HepG2 (cell line): ENCODE results near the gene UBAC1. TPM values are rescaled to one million over a fixed set of nuclear protein-coding genes. Genes with fewer than 3 reads are reported as not detected.

ENCODE experiments used
- AGO1 ChIP-seq: fragments of 200-400 bp; formaldehyde crosslinking; IDR thresholded peaks from 2 replicates; pipeline ENCODE4 v1.6.1; 2017; ENCODE audit warnings: mild to moderate bottlenecking, low read depth, low read length, moderate library complexity; ENCODE audit not compliant: poor library complexity, severe bottlenecking
- FIP1L1 ChIP-seq: fragments of 200-400 bp; formaldehyde crosslinking; IDR thresholded peaks from 2 replicates; pipeline ENCODE4 v1.6.1; 2018; ENCODE audit warnings: low read depth, mild to moderate bottlenecking, low read length, moderate library complexity, borderline replicate concordance; ENCODE audit not compliant: insufficient read depth
- FOXP1 ChIP-seq, 2 experiments: fragments of 450-650 bp in 1 of 2; IDR thresholded peaks; 2 replicates each; pipeline ENCODE4 v1.6.1; 2017 to 2018; ENCODE audit warnings: antibody characterized with exemption in 1 of 2
- KDM2A ChIP-seq: sonication (generic); formaldehyde crosslinking; IDR thresholded peaks from 2 replicates; pipeline ENCODE4 v1.4.0; 2020; ENCODE audit warnings: low read depth, missing genetic modification reagents, borderline replicate concordance
- SMYD3 ChIP-seq: sonication (generic); formaldehyde crosslinking; IDR thresholded peaks from 2 replicates; pipeline ENCODE4 v1.8.1; 2023; ENCODE audit warnings: mild to moderate bottlenecking, missing genetic modification reagents
- SRSF1 ChIP-seq: fragments of 200-400 bp; formaldehyde crosslinking; optimal IDR thresholded peaks from 2 replicates; pipeline ENCODE3; 2017; ENCODE audit warnings: mild to moderate bottlenecking, low read depth, low read length, moderate library complexity
- ZEB1 ChIP-seq: IDR thresholded peaks from 2 replicates; pipeline ENCODE4 v1.6.1; 2012; ENCODE audit warnings: mild to moderate bottlenecking, low read depth, inconsistent platforms; ENCODE audit not compliant: insufficient replicate concordance
- ZMYM4 ChIP-seq: sonication (generic); formaldehyde crosslinking; IDR thresholded peaks from 2 replicates; pipeline ENCODE4 v1.8.1; 2023; ENCODE audit warnings: mild to moderate bottlenecking, missing genetic modification reagents
- ZNF143 ChIP-seq: sonication (generic); formaldehyde crosslinking; IDR thresholded peaks from 2 replicates; pipeline ENCODE4 v1.4.0; 2020; ENCODE audit warnings: missing genetic modification reagents
- ZNF337 ChIP-seq: sonication (generic); formaldehyde crosslinking; IDR thresholded peaks from 2 replicates; pipeline ENCODE4 v1.5.1; 2020; ENCODE audit warnings: missing genetic modification reagents, low read depth, mild to moderate bottlenecking, borderline replicate concordance
- ZNF546 ChIP-seq: sonication (generic); formaldehyde crosslinking; conservative IDR thresholded peaks from 2 replicates; pipeline ENCODE4 v1.8.1; 2023; ENCODE audit warnings: mild to moderate bottlenecking, missing genetic modification reagents
- ZNF607 ChIP-seq: sonication (generic); formaldehyde crosslinking; IDR thresholded peaks from 2 replicates; pipeline ENCODE4 v1.5.1; 2020; ENCODE audit warnings: missing genetic modification reagents, mild to moderate bottlenecking, borderline replicate concordance
- ZNF678 ChIP-seq: sonication (generic); formaldehyde crosslinking; IDR thresholded peaks from 2 replicates; pipeline ENCODE4 v1.4.0; 2020; ENCODE audit warnings: mild to moderate bottlenecking, missing genetic modification reagents
- ZNF776 ChIP-seq: sonication (generic); formaldehyde crosslinking; IDR thresholded peaks from 2 replicates; pipeline ENCODE4 v1.4.0; 2020; ENCODE audit warnings: mild to moderate bottlenecking, missing genetic modification reagents
- ZNF780A ChIP-seq: sonication (generic); formaldehyde crosslinking; IDR thresholded peaks from 2 replicates; pipeline ENCODE4 v1.8.0; 2022; ENCODE audit warnings: mild to moderate bottlenecking, missing genetic modification reagents, moderate library complexity
- polyA plus RNA-seq, 8 experiments: library from polyadenylated mRNA; depleted of rRNA in 3 of 8; stranded (reverse) in 7 of 8; unstranded in 1 of 8; fragments of >200 nt; fragmentation: Illumina TruSeq in 4 of 8; extraction: Trizol in 4 of 8; gene quantifications; 2 replicates each; pipeline versions ENCODE4 v1.2.1 to v1.2.3, GENCODE V29; 2011 to 2016; ENCODE audit warnings: low read depth in 4 of 8, missing spikeins in 1 of 8, mixed read lengths in 1 of 8; ENCODE audit not compliant: insufficient read depth in 1 of 8
- total RNA-seq, 5 experiments: library from RNA; depleted of rRNA; stranded (reverse); fragments of >200 nt; fragmentation: Illumina TruSeq; extraction: Trizol; gene quantifications; 2 replicates each; pipeline ENCODE4 v1.2.3, GENCODE V29; 2016; ENCODE audit warnings: low read depth in 1 of 5
- TF ChIP-seq, protein P1 (sequence below): sonication (generic); formaldehyde crosslinking; conservative IDR thresholded peaks from 2 replicates; pipeline ENCODE4 v1.8.0; 2022; ENCODE audit warnings: low read depth, missing genetic modification reagents
- TF ChIP-seq, protein P2 (sequence below): fragments of 450-650 bp; IDR thresholded peaks from 2 replicates; pipeline ENCODE4 v1.6.1; 2016
- TF ChIP-seq, protein P3 (sequence below): sonication (generic); formaldehyde crosslinking; IDR thresholded peaks from 2 replicates; pipeline ENCODE4 v1.9.0; 2021; ENCODE audit warnings: missing genetic modification reagents, borderline replicate concordance
- TF ChIP-seq, protein P4 (sequence below): sonication (generic); formaldehyde crosslinking; IDR thresholded peaks from 2 replicates; pipeline ENCODE4; 2020; ENCODE audit warnings: missing genetic modification reagents, mild to moderate bottlenecking, borderline replicate concordance

Gene UBAC1
- total and polyA plus RNA-seq, 2 of the 13 experiments (the other 11 are each of a cell fraction or from before 2014, with no cell fraction given): 32.2 to 34.1 TPM

DNA sequence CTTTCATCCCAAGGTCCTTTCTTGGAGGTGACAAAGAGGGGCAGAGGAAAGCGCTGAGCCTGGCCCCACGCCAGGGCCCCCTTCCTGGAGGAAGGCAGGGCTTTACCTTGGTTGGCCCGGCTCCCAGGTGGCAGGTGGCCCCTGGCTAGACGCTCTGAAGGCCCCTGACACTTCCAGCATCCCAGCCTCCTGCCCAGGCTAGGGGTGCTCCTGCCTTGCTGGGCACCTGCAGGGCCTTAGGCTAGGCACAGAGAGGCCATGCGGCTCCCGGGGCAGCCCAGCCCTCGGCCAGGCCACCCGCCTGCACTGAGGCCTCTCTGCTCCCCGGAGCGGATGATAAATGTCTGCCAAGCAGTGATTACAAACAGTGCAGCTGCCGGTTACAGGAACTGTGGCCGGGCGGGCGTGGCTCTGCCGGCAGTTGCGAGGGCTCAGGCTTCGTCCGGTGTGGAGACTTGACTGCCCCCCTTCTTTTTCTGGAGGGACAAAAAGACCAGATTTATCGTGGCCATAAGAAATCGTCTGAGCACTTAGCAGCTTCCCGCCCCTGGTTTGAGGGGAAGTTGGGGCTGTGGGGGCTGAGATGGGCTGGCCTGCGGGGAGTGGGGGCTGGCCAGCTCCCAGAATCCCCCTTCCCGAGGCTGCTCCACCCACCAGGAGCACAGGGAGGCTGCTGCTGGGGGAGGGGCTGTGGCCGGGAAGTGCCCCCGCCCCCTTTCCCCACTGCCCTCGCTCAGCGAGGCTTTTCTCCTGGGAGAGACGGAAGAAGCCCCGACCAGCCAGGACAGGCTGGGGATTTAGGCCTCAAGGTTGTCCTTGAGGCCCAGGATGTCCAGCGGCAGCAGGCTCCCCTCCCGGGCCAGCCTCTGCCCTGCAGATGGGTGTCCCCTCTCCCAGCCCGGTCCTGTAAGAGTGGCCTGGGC lies 31.6 kb upstream of the UBAC1 start (continued):
- TF ChIP-seq ZEB1 (no peak), FIP1L1 (no peak), ZNF678 (CRISPR knock-in tag) (no peak), ZNF143 (CRISPR knock-in tag) (no peak; the same call in 1 of the 2 replicates), ZNF546 (no peak), ZNF607 (CRISPR knock-in tag) (peak; percentile 75; the same call in 1 of the 2 replicates), ZNF780A (CRISPR knock-in tag) (no peak; the same call in 1 of the 2 replicates), FOXP1 (IDR thresholded peaks at IDR 0.05) (no peak), FOXP1 (CRISPR knock-in tag; IDR thresholded peaks at IDR 0.05) (peak; percentile 11; the same call in 1 of the 2 replicates), SRSF1 (peak; percentile 75), AGO1 (no peak), SMYD3 (no peak), ZMYM4 (CRISPR knock-in tag) (peak; percentile 59), ZNF776 (CRISPR knock-in tag) (no peak), ZNF337 (CRISPR knock-in tag) (no peak), KDM2A (CRISPR knock-in tag) (peak; percentile 65)
- TF ChIP-seq, protein P1, sequence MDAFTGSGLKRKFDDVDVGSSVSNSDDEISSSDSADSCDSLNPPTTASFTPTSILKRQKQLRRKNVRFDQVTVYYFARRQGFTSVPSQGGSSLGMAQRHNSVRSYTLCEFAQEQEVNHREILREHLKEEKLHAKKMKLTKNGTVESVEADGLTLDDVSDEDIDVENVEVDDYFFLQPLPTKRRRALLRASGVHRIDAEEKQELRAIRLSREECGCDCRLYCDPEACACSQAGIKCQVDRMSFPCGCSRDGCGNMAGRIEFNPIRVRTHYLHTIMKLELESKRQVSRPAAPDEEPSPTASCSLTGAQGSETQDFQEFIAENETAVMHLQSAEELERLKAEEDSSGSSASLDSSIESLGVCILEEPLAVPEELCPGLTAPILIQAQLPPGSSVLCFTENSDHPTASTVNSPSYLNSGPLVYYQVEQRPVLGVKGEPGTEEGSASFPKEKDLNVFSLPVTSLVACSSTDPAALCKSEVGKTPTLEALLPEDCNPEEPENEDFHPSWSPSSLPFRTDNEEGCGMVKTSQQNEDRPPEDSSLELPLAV: no peak
- TF ChIP-seq, protein P2, sequence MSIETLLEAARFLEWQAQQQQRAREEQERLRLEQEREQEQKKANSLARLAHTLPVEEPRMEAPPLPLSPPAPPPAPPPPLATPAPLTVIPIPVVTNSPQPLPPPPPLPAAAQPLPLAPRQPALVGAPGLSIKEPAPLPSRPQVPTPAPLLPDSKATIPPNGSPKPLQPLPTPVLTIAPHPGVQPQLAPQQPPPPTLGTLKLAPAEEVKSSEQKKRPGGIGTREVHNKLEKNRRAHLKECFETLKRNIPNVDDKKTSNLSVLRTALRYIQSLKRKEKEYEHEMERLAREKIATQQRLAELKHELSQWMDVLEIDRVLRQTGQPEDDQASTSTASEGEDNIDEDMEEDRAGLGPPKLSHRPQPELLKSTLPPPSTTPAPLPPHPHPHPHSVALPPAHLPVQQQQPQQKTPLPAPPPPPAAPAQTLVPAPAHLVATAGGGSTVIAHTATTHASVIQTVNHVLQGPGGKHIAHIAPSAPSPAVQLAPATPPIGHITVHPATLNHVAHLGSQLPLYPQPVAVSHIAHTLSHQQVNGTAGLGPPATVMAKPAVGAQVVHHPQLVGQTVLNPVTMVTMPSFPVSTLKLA: no peak
- TF ChIP-seq, protein P3, sequence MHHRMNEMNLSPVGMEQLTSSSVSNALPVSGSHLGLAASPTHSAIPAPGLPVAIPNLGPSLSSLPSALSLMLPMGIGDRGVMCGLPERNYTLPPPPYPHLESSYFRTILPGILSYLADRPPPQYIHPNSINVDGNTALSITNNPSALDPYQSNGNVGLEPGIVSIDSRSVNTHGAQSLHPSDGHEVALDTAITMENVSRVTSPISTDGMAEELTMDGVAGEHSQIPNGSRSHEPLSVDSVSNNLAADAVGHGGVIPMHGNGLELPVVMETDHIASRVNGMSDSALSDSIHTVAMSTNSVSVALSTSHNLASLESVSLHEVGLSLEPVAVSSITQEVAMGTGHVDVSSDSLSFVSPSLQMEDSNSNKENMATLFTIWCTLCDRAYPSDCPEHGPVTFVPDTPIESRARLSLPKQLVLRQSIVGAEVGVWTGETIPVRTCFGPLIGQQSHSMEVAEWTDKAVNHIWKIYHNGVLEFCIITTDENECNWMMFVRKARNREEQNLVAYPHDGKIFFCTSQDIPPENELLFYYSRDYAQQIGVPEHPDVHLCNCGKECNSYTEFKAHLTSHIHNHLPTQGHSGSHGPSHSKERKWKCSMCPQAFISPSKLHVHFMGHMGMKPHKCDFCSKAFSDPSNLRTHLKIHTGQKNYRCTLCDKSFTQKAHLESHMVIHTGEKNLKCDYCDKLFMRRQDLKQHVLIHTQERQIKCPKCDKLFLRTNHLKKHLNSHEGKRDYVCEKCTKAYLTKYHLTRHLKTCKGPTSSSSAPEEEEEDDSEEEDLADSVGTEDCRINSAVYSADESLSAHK (CRISPR knock-in tag): no peak
- TF ChIP-seq, protein P4, sequence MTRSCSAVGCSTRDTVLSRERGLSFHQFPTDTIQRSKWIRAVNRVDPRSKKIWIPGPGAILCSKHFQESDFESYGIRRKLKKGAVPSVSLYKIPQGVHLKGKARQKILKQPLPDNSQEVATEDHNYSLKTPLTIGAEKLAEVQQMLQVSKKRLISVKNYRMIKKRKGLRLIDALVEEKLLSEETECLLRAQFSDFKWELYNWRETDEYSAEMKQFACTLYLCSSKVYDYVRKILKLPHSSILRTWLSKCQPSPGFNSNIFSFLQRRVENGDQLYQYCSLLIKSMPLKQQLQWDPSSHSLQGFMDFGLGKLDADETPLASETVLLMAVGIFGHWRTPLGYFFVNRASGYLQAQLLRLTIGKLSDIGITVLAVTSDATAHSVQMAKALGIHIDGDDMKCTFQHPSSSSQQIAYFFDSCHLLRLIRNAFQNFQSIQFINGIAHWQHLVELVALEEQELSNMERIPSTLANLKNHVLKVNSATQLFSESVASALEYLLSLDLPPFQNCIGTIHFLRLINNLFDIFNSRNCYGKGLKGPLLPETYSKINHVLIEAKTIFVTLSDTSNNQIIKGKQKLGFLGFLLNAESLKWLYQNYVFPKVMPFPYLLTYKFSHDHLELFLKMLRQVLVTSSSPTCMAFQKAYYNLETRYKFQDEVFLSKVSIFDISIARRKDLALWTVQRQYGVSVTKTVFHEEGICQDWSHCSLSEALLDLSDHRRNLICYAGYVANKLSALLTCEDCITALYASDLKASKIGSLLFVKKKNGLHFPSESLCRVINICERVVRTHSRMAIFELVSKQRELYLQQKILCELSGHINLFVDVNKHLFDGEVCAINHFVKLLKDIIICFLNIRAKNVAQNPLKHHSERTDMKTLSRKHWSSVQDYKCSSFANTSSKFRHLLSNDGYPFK (CRISPR knock-in tag): peak; percentile 82; the same call in 1 of the 2 replicates
